Stomach (tissue), 9 donors: ENCODE data around the gene SENP1. TPM values are rescaled to one million over a fixed set of nuclear protein-coding genes. Genes with fewer than 3 reads are reported as not detected.

Source experiments
- DNase-seq, 2 donors: peaks; one replicate each; pipeline versions ENCODE4 v3.0.0 to v3.0.0-alpha.2; 2013 to 2019
- H3K27ac ChIP-seq, 5 donors: fragments of 200-600 bp in 4 of 5; sonication (generic) in 4 of 5; one replicate each; pipeline ENCODE4 v1.5.1; 2013 to 2019; ENCODE audit warnings: mild to moderate bottlenecking in 1 of 5, moderate library complexity in 1 of 5
- H3K27me3 ChIP-seq, 3 donors: fragments of 200-600 bp; sonication (generic); one replicate each; pipeline ENCODE4 v1.5.1; 2017 to 2019; ENCODE audit warnings: mixed run types in 1 of 3
- H3K36me3 ChIP-seq, 4 donors: fragments of 200-600 bp; sonication (generic); 1 replicate in 3 of 4; 2 replicates in 1 of 4; pipeline ENCODE4 v1.5.1; 2016 to 2019
- H3K4me1 ChIP-seq, 4 donors: fragments of 200-600 bp; sonication (generic); one replicate each; pipeline ENCODE4 v1.5.1; 2016 to 2019
- H3K4me3 ChIP-seq, 4 donors: fragments of 200-600 bp; sonication (generic) in 3 of 4; one replicate each; pipeline ENCODE4 v1.5.1; 2016 to 2019; ENCODE audit warnings: mild to moderate bottlenecking in 1 of 4
- H3K9me3 ChIP-seq, 4 donors: fragments of 200-600 bp; sonication (generic); one replicate each; pipeline ENCODE4 v1.5.1; 2016 to 2019
- CTCF ChIP-seq, 7 experiments: fragments of 450-650 bp in 4 of 7; fragments of 200-600 bp in 3 of 7; sonication (generic) in 3 of 7; IDR thresholded peaks; one replicate each; pipeline ENCODE4 v1.5.1; 2016 to 2019; ENCODE audit warnings: antibody characterized with exemption in 7 of 7, control low read depth in 2 of 7, mild to moderate bottlenecking in 1 of 7
- EP300 ChIP-seq: sonication (generic); formaldehyde crosslinking; IDR thresholded peaks from one replicate; pipeline ENCODE4 v1.6.1; 2017; ENCODE audit warnings: antibody characterized with exemption
- POLR2A ChIP-seq, 4 donors: fragments of 450-650 bp; IDR thresholded peaks; one replicate each; pipeline ENCODE4 v1.6.1; 2016; ENCODE audit warnings: antibody characterized with exemption in 4 of 4, control low read depth in 2 of 4, mild to moderate bottlenecking in 1 of 4, moderate library complexity in 1 of 4
- POLR2AphosphoS5 ChIP-seq, 3 donors: sonication (generic); formaldehyde crosslinking; IDR thresholded peaks; one replicate each; pipeline ENCODE4 v1.6.1; 2016; ENCODE audit warnings: antibody characterized with exemption in 3 of 3
- WGBS, 5 donors: extraction: QIAGEN DNeasy Blood & Tissue Kit in 3 of 5; methylation state at CpG; one replicate each; pipeline versions ENCODE4 v1.1.5 to v1.1.7; 2013 to 2018; 5-methylcytosine and 5-hydroxymethylcytosine counted together
- intact Hi-C: fragments of 100-400 bp; cut with DNase I; formaldehyde crosslinking; loops from one replicate; pipeline ENCODE4 v1.15.1; 2023; ENCODE audit warnings: low total_unique reads
- polyA plus RNA-seq, 3 donors: library from polyadenylated mRNA; stranded (reverse); fragments of 200-250 nt; gene quantifications; one replicate each; pipeline ENCODE4 v1.2.3, GENCODE V29; 2013
- total RNA-seq, 5 donors: library from RNA; depleted of rRNA; stranded (reverse); fragments of >200 nt; gene quantifications; one replicate each; pipeline versions ENCODE4 v1.1.0 to v1.2.3, GENCODE V29; 2014 to 2016
- donor health status: healthy with polysubstance abuse.
- donor health status: Bipolar disorder and iron deficiency.
- donor health status: healthy.

Gene SENP1
- total and polyA plus RNA-seq, 8 donors, result 2.9 to 27.5 (median 10.6) TPM

GRCh38 chr12:48072266-48072665, 33.6 kb downstream of the SENP1 start:
- DNase-seq, result no peak
- H3K27me3 ChIP-seq, result no peaks in the 10 kb centered on the region
- H3K4me1 ChIP-seq, result no peaks in the 10 kb centered on the region
- TF ChIP-seq POLR2A (IDR thresholded peaks at IDR 0.05), result no peak
- TF ChIP-seq EP300, result no peak
- TF ChIP-seq POLR2AphosphoS5 (IDR thresholded peaks at IDR 0.05), result no peak
- no peak for TF ChIP-seq CTCF (IDR thresholded peaks at IDR 0.05)
- H3K4me3 ChIP-seq, result no peak overlapping the region
- peaks cover 43 to 81% (median 74%) of the 10 kb centered on the region in 4 donors for H3K36me3 ChIP-seq
- H3K27ac ChIP-seq, result no peak overlapping the region
- intact Hi-C loops, result no loop called here
- 96 to 100% (median 98%) methylated on average over 3 of the region's 3 CpGs for WGBS, 5 donors
- no peaks in the 10 kb centered on the region for H3K9me3 ChIP-seq

- TF ChIP-seq POLR2AphosphoS5 (IDR thresholded peaks at IDR 0.05), result no peak
- TF ChIP-seq EP300, result no peak
- no peak for TF ChIP-seq POLR2A (IDR thresholded peaks at IDR 0.05)
- no peak for TF ChIP-seq CTCF (IDR thresholded peaks at IDR 0.05)
- Histone ChIP-seq H3K36me3 (peaks cover 43 to 86% (median 79%) of the 10 kb centered on the region in 4 donors), H3K27me3 (no peaks in the 10 kb centered on the region), H3K4me3 (no peak overlapping the region), H3K9me3 (no peaks in the 10 kb centered on the region), H3K27ac (no peak overlapping the region), H3K4me1 (no peaks in the 10 kb centered on the region)
- DNase-seq, result no peak
- WGBS, 5 donors, result 95 to 99% (median 95%) methylated on average over 2 of the region's 2 CpGs
- intact Hi-C loops, result no loop called here
These were observed 34.1 kb downstream of the SENP1 start for GRCh38 chr12:48071808-48072207.

- peaks cover 43 to 97% (median 89%) of the 10 kb centered on the region in 4 donors for H3K36me3 ChIP-seq
- no peak for DNase-seq
- H3K4me1 ChIP-seq, result no peaks in the 10 kb centered on the region
- H3K4me3 ChIP-seq, result no peak overlapping the region
- TF ChIP-seq POLR2AphosphoS5 (IDR thresholded peaks at IDR 0.05) (no peak), EP300 (no peak), CTCF (IDR thresholded peaks at IDR 0.05) (no peak), POLR2A (IDR thresholded peaks at IDR 0.05) (no peak)
- no peaks in the 10 kb centered on the region for H3K27me3 ChIP-seq
- 94 to 97% (median 96%) methylated on average over 4 of the region's 4 CpGs for WGBS, 5 donors
- no peaks in the 10 kb centered on the region for H3K9me3 ChIP-seq
- no peak overlapping the region for H3K27ac ChIP-seq
- intact Hi-C loops, result no loop called here
These were observed 35.1 kb downstream of the SENP1 start for GRCh38 chr12:48070731-48071130.

- Histone ChIP-seq H3K9me3 (no peaks in the 10 kb centered on the region), H3K27ac (no peak overlapping the region), H3K4me3 (no peak overlapping the region), H3K36me3 (peaks cover 47 to 100% (median 95%) of the 10 kb centered on the region in 4 donors), H3K4me1 (no peaks in the 10 kb centered on the region), H3K27me3 (no peaks in the 10 kb centered on the region)
- intact Hi-C loops, result no loop called here
- DNase-seq, result no peak
- TF ChIP-seq EP300 (no peak), CTCF (IDR thresholded peaks at IDR 0.05) (no peak), POLR2A (IDR thresholded peaks at IDR 0.05) (no peak), POLR2AphosphoS5 (IDR thresholded peaks at IDR 0.05) (no peak)
- 96 to 100% (median 97%) methylated on average over 1 of the region's 1 CpG for WGBS, 5 donors
These were observed 35.8 kb downstream of the SENP1 start for GRCh38 chr12:48070033-48070432.
